Stimulated activated CD4-positive, alpha-beta T cell treated with anti-CD3 and anti-CD28 coated beads, Interleukin-4, amount 100 ng/mL, for 24 hours (primary cell): Measurements from ENCODE around the gene INPP4B.

Source experiments
- DNase-seq: peaks from one replicate; pipeline ENCODE4 v3.0.0-alpha.2; 2020

The INPP4B gene

GRCh38 chr4:142194905-142195304 is 651.2 kb downstream of the INPP4B start:
- no peak for DNase-seq

GRCh38 chr4:142191901-142192300 is 654.2 kb downstream of the INPP4B start:
- DNase-seq = no peak

- DNase-seq = no peak
Measured at GRCh38 chr4:142181021-142181420, 665.1 kb downstream of the INPP4B start.

GRCh38 chr4:142169216-142169615 is 676.9 kb downstream of the INPP4B start:
- no peak for DNase-seq

GRCh38 chr4:142168181-142168580 is 677.9 kb downstream of the INPP4B start:
- no peak for DNase-seq

GRCh38 chr4:142164767-142165500 is 681.2 kb downstream of the INPP4B start:
- DNase-seq = no peak

- no peak for DNase-seq
Measured at GRCh38 chr4:142161086-142161485, 685.0 kb downstream of the INPP4B start.

GRCh38 chr4:142160509-142160908 is 685.6 kb downstream of the INPP4B start:
- no peak for DNase-seq

GRCh38 chr4:142158980-142159379 is 687.1 kb downstream of the INPP4B start:
- no peak for DNase-seq

GRCh38 chr4:142156256-142156655 is 689.8 kb downstream of the INPP4B start:
- no peak for DNase-seq

GRCh38 chr4:142155347-142155746 is 690.8 kb downstream of the INPP4B start:
- no peak for DNase-seq

GRCh38 chr4:142150483-142150882 is 695.6 kb downstream of the INPP4B start:
- no peak for DNase-seq

GRCh38 chr4:142144813-142145212 is 701.3 kb downstream of the INPP4B start:
- DNase-seq = no peak

GRCh38 chr4:142142366-142143054 is 703.6 kb downstream of the INPP4B start:
- DNase-seq = no peak

- DNase-seq = no peak
Measured at GRCh38 chr4:142141224-142141623, 704.9 kb downstream of the INPP4B start.

- DNase-seq = no peak
Measured at GRCh38 chr4:142130666-142131065, 715.4 kb downstream of the INPP4B start.

GRCh38 chr4:142129931-142130330 is 716.2 kb downstream of the INPP4B start:
- DNase-seq = no peak

- no peak for DNase-seq
Measured at GRCh38 chr4:142129473-142129872, 716.6 kb downstream of the INPP4B start.

GRCh38 chr4:142128529-142128928 is 717.6 kb downstream of the INPP4B start:
- no peak for DNase-seq

- peak; percentile 78 for DNase-seq
Measured at GRCh38 chr4:142126890-142127497, 719.1 kb downstream of the INPP4B start.

GRCh38 chr4:142124874-142125273 is 721.2 kb downstream of the INPP4B start:
- DNase-seq = no peak

- no peak for DNase-seq
Measured at GRCh38 chr4:142121448-142122350, 724.4 kb downstream of the INPP4B start.

GRCh38 chr4:142120921-142121320 is 725.2 kb downstream of the INPP4B start:
- no peak for DNase-seq
